HUES6 (cell line): Measurements from ENCODE around the gene TCF3.
A peak's percentile ranks its signal among the peaks of the same experiment; 100 is the strongest.

Experiments used
- H3K27ac ChIP-seq: 2 replicates; pipeline ENCODE4 v1.7.0; 2013; ENCODE audit warnings: low read depth, mild to moderate bottlenecking, low read length, inconsistent platforms
- H3K27me3 ChIP-seq: 2 replicates; pipeline ENCODE4 v1.6.1; 2013; ENCODE audit warnings: low read length; ENCODE audit not compliant: control insufficient read depth, insufficient read depth
- H3K36me3 ChIP-seq: 2 replicates; pipeline ENCODE4 v1.6.1; 2013; ENCODE audit warnings: low read length; ENCODE audit not compliant: control insufficient read depth, insufficient read depth
- H3K4me1 ChIP-seq: 2 replicates; pipeline ENCODE4 v1.6.1; 2013; ENCODE audit warnings: low read length; ENCODE audit not compliant: control insufficient read depth, insufficient read depth
- H3K4me3 ChIP-seq: 2 replicates; pipeline ENCODE4 v1.5.1; 2013; ENCODE audit warnings: low read depth, low read length
- H3K9ac ChIP-seq: one replicate; pipeline ENCODE4 v1.6.1; 2013; ENCODE audit warnings: mild to moderate bottlenecking, low read length
- H3K9me3 ChIP-seq: 2 replicates; pipeline ENCODE4 v1.6.1; 2013; ENCODE audit warnings: low read depth, low read length; ENCODE audit not compliant: control insufficient read depth, insufficient read depth

Gene TCF3

DNA sequence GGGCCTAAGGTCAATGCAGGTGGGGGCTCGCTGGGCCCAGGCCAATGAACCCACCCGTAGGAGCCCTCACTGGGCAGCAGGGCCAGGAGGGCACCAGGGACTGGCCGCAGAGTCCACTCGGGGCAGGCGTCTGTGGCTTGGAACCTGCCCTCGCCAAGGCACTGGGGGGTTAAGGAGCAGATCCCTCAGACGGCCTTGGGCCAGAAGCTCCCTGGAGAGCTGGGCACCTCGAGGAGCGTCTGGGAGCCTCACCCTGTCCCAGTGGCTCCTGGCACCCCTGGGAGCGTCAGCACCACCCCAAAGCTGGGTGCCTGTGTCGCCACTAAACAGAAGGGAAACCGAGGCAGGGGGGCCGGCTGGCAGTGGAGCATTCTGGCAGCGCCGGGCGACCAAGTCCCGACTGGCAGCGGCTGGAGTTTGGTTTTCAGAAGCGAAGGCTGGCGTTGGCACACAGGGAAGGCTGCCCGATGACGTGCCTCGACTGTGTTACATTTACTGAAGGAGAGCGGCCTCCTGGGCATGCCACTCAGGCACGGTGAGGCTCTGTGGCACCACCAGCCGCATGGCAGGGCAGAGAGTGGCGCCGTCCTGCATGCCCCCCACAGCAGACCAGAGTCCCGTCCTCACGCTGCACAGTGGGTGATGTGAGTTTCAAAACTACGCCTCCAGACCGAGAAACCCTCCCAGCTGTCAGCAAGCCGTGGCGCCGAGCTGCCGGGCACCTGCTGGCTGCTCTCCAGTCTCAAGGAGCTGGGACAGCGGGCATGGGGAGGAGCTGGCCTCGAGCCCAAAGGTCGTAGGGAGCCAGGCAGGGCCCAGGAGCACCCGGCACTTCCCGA lies 75.1 kb downstream of the TCF3 start:
- Histone ChIP-seq H3K9ac (no peak overlapping the region), H3K36me3 (peaks cover 56% of the 10 kb centered on the region), H3K4me1 (no peaks in the 10 kb centered on the region), H3K27ac (no peak overlapping the region), H3K27me3 (no peaks in the 10 kb centered on the region), H3K4me3 (no peak overlapping the region), H3K9me3 (no peaks in the 10 kb centered on the region)

DNA sequence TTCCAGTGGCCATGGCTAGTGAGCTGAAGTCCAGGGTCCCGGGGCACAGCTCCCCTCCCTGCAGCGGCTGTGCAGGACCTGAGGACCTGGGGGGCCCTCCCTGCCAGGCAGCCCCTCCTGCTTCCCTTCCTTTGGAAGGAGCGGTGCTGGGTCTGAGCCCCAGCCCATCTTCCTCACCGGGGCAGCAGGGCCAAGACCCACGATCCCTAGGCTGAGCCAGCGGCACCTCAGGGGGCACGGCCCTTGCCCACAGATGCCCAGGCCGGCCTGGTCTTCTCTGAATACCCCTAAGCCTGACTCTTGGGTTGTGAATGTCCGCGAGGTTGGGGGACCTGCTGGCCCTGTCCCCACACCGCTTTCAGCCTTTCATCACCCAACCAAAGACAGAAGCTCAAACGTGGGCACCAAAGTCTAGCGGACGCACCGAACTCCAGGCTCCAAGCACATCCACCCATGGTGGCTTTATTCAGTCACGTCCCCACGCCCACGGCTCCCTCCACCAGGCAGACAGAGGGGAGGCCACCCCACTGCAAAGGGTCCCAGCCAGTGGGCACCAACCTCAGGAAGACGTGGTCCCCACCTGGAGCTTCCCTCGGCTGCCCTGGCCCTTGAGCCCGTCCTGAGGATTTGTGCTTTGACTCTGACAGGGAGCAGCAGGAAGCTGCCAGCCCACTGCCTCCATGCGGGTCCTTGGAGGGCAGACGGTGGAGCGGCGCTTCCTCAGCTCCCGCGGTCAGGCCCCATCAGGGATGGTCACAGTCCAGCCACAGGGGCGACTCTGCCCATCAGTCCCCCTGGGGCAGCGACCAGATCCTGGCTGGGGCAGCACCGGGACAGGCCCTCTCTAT lies 75.9 kb downstream of the TCF3 start:
- no peaks in the 10 kb centered on the region for H3K9me3 ChIP-seq
- H3K27me3 ChIP-seq: no peaks in the 10 kb centered on the region
- no peak overlapping the region for H3K4me3 ChIP-seq
- no peak overlapping the region for H3K27ac ChIP-seq
- no peaks in the 10 kb centered on the region for H3K4me1 ChIP-seq
- no peak overlapping the region for H3K9ac ChIP-seq
- peaks cover 49% of the 10 kb centered on the region for H3K36me3 ChIP-seq

DNA sequence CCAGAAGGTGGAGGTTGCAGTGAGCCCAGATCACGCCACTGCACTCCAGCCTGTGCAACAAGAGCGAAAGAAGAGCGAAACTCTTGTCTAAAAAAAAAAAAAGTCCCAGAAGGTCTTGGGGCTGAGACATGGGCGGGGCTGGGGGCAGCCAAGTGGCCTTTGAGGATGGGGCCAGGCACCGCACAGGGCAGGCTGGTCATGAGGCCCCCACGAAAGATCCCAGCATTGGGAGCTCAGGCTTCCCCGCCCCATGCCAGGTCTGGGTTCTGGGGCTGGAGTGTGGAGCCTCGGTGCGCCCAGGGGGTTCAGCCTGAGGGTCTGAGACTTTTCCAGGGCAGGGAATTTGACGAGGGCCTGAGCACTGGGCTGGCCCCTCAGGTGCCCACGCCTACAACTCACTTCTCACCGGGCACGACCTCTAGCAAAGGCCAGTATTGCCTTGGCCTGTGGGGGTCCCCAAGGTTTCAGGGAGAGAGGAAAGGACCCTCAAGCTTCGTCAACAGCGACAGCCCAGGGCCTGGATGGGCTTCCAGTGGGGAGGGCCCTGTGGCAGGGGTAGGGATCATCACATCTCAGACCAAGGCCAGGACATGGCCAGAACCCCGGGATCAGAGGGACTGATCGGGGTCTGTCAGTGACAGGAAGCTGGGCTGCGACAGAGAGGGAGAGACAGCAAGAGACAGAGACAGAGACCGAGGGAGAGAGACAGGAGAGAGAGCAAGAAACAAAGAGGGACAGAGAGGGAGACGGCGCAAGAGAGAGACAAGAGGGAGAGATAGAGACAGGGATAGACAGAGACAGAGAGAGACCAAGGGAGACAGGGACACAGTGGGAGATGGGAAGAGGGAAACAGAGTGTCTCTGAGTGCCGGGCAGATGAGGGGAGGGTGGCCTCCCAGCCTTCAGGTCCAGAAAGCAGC lies 76.8 kb downstream of the TCF3 start:
- H3K27me3 ChIP-seq: peaks cover 4% of the 10 kb centered on the region
- H3K27ac ChIP-seq: no peak overlapping the region
- H3K4me3 ChIP-seq: no peak overlapping the region
- H3K9ac ChIP-seq: no peak overlapping the region
- H3K9me3 ChIP-seq: no peaks in the 10 kb centered on the region
- no peaks in the 10 kb centered on the region for H3K4me1 ChIP-seq
- peaks cover 40% of the 10 kb centered on the region for H3K36me3 ChIP-seq

DNA sequence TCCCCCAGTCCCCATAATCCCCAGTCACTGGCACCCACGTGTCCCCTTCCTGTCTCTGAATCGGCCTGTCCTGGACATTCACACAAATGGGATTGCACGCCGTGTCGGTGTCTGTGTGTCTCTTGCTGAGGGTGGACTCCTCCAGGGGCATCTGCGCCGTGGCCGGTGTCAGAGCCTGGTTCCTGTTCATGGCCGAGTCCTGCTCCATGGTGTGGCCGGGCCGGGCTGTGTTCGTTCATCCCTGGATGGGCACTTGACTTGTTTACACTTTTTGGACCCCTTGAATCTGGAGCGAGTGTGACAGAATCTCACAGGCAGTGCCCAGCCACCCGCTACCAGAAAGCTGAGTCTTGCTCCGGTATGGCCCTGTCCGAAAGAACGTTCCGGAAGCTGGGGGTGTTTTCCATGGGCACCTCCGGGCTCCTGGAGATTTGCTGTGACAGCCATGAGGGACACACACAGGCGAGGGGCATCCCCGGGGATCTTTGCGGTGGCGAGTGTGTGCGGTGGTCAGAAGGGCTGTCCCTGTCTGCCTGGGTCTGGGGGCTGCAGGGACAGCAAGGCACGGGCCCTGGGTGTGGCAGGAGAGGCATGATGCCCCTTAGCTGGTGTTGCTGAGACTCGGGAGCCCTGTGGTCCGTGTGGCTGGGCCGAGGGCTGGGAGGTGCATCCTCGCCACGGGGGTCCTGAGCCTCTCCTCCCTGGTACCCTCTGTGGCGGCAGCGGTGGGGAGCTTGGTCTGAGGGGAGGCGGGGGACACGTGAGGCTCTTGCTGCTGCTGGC lies 77.9 kb downstream of the TCF3 start:
- H3K27me3 ChIP-seq: peaks cover 12% of the 10 kb centered on the region
- H3K27ac ChIP-seq: no peak overlapping the region
- peaks cover 30% of the 10 kb centered on the region for H3K36me3 ChIP-seq
- no peak overlapping the region for H3K4me3 ChIP-seq
- H3K9ac ChIP-seq: no peak overlapping the region
- H3K9me3 ChIP-seq: no peaks in the 10 kb centered on the region
- no peaks in the 10 kb centered on the region for H3K4me1 ChIP-seq

DNA sequence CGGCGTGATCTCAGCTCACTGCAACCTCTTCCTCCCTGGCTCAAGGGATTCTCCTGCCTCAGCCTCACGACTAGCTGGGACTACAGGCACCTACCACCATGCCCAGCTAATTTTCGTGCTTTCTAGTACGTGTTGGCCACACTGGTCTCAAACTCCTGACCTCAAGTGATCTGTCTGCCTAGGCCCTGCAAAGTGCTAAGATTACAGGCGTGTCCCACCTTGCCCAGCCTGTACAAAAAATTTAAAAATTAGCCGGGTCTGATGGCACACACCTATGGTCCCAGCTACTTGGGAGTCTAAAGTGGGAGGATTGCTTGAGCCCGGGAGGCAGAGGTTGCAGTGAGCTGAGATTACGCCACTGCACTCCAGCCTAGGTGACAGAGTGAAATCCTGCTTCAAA lies 79.6 kb downstream of the TCF3 start:
- H3K9me3 ChIP-seq: no peaks in the 10 kb centered on the region
- no peak overlapping the region for H3K27ac ChIP-seq
- no peaks in the 10 kb centered on the region for H3K4me1 ChIP-seq
- peaks cover 15% of the 10 kb centered on the region for H3K36me3 ChIP-seq
- H3K4me3 ChIP-seq: no peak overlapping the region
- H3K27me3 ChIP-seq: peaks cover 24% of the 10 kb centered on the region
- H3K9ac ChIP-seq: no peak overlapping the region

DNA sequence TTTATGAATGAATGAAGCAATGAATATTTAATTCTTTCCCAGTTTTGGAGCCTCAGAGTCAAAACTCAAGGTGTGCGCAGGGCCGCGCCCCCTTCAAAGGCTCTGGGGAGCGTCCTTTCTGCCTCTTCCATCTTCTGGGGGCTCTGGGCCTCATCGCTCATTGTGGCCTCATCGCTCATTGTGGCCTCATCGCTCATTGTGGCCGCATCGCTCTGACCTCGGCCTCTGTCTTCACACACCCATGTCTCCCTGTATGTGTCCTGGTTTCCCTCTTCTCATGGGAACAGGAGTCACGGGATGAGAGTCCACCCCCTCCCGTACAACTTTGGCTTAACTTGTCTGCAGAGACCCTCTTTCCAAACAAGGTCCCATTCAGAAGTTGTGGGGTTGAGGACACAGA lies 81.1 kb downstream of the TCF3 start:
- H3K27ac ChIP-seq: no peak overlapping the region
- H3K4me3 ChIP-seq: no peak overlapping the region
- H3K27me3 ChIP-seq: peaks cover 24% of the 10 kb centered on the region
- H3K9ac ChIP-seq: no peak overlapping the region
- H3K36me3 ChIP-seq: peaks cover under 1% of the 10 kb centered on the region
- H3K9me3 ChIP-seq: no peaks in the 10 kb centered on the region
- no peaks in the 10 kb centered on the region for H3K4me1 ChIP-seq

DNA sequence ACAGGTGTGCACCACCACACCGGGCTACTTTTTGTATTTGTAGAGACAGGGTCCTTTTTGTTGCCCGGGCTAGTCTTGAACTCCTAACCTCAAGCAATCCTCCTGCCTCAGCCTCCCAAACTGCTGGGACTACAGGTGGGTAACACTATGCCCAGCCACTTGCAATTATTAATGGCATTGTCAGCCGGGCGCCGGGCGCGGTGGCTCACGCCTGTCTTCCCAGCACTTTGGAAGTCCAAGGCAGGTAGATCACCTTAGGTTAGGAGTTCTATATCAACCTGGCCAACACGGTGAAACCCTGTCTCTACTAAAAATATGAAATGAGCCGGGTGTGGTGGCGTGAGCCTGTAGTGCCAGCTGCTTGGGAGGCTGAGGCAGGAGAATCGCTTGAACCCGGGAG lies 81.6 kb downstream of the TCF3 start:
- 0 out of 2 replicates have a peak, but pooled peaks cover under 1% of the 10 kb centered on the region for H3K36me3 ChIP-seq
- peaks cover 24% of the 10 kb centered on the region for H3K27me3 ChIP-seq
- H3K27ac ChIP-seq: no peak overlapping the region
- H3K4me3 ChIP-seq: no peak overlapping the region
- H3K9me3 ChIP-seq: no peaks in the 10 kb centered on the region
- peaks cover 4% of the 10 kb centered on the region for H3K4me1 ChIP-seq
- H3K9ac ChIP-seq: no peak overlapping the region

DNA sequence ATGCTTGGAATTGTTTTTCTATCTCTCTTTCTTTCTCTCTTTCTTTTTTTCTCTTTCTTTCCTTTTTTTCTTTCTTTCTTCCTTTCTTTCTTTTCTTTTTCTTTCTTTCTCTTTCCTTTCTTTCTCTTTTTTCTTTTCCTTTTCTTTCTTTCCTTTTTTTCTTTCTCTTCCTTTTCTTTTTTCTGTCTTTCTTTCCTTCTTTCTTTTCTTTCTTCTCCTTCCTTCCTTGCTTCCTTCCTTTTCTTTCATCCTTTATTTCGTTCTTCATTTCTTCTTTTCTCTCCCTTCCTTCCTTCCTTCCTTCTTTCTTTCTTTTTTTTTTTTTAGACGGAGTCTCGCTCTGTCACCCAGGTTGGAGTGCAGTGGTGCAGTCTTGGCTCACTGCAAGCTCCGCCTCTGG lies 82.4 kb downstream of the TCF3 start:
- H3K27ac ChIP-seq: no peak overlapping the region
- H3K9me3 ChIP-seq: no peaks in the 10 kb centered on the region
- peaks cover 2% of the 10 kb centered on the region; the same call in 1 of the 2 replicates for H3K36me3 ChIP-seq
- H3K27me3 ChIP-seq: peaks cover 24% of the 10 kb centered on the region
- no peak overlapping the region for H3K9ac ChIP-seq
- peaks cover 7% of the 10 kb centered on the region for H3K4me1 ChIP-seq
- no peak overlapping the region for H3K4me3 ChIP-seq

DNA sequence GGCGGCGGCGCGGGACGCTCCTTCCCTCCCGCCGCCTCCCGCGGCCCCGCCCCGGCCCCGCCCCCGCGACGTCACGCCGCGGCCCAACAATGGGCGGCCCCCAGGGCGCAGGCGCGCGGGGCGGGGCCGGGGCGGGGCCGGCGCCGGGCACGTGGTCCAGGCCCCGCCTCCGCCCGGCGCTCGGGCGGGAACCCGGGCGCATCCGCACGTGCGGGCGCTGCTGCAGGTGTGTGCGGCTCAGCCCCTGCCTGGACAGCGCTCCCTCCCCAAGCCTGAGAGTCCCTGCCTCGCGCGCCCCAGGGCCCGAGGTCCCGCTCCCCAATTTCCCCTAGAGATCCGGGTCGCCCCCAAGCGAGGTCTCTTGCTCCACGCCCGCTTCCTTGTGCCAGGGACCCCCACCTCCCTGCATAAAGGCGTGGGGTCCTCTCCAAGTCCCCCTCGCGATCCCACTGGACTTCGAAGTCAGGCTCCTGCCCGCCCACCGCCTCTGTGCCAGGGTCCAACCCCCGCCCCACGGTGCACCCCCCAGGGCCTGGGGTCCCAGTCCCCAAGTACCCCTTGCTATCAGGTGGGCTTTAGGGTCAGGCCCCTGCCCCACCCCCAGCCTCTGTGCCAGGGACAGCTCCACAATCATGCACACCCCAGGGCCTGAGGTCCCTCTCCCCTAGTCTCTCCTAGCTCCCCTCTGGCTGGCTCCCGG lies 83.9 kb downstream of the TCF3 start, which contains the start of gene MEX3D:
TSS of gene MEX3D (minus strand) at position 6 of the 700 bp plus-strand sequence. CDS start 267 bp downstream, outside the sequence.
- H3K4me3 ChIP-seq: peak within 1 kb of the TSS; percentile 93

More for the DNA sequence above, 83.9 kb downstream of the TCF3 start, which contains the start of gene MEX3D:
- H3K27me3 ChIP-seq: peaks cover 24% of the 10 kb centered on the region
- H3K4me1 ChIP-seq: peaks cover 7% of the 10 kb centered on the region
- H3K9me3 ChIP-seq: no peaks in the 10 kb centered on the region
- peaks cover 14% of the 10 kb centered on the region for H3K36me3 ChIP-seq
- peak within 1 kb of the TSS; percentile 90; the same call in 1 of the 2 replicates for H3K27ac ChIP-seq
- peak within 1 kb of the TSS; percentile 99 for H3K9ac ChIP-seq
